GM15510 (cell line): ENCODE data around the gene MICU1.
A peak's percentile ranks its signal among the peaks of the same experiment; 100 is the strongest.

Experiments used
- POLR2A ChIP-seq: IDR thresholded peaks from 3 replicates; pipeline ENCODE4 v1.6.1; 2011; ENCODE audit warnings: borderline replicate concordance; ENCODE audit not compliant: insufficient read length; ENCODE audit errors: extremely low read depth

MICU1 gene

DNA sequence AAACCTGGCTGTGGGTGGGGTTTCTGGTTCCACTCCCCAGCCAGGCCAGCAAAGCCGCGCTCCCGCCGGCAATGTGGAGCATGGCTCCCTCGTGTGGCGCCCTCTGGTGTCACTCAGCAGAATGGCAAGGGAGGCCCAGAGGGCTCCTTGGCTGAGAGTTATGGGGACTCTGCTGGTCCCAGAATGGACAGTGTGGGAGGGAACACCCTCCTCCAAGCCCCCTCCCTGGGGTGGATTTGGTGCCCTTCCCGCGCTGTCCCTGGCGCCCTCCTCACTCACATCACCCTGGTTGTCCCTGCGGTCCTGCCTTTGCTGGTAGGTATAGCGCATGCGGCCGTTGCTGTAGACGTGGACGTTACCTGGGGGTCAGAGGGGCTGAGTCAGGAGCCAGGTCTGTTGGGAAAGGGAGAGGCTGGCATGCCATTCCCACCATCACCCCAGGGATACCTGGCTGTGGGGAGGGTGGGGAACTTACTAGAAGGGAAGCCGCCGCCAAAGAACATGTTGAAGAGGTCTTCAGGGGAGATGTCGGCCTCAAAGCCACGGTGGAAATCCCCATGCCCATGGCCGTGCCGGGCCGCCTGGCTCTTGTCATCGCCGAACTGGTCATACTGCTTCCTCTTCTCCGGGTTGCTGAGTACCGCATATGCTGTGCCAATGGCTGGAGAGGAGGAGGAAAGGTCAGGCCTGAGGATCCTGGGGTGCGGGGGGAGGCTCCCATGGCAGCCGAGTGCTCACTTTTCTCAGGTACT, 285.2 kb downstream of the MICU1 start:
- no peak for TF ChIP-seq POLR2A

DNA sequence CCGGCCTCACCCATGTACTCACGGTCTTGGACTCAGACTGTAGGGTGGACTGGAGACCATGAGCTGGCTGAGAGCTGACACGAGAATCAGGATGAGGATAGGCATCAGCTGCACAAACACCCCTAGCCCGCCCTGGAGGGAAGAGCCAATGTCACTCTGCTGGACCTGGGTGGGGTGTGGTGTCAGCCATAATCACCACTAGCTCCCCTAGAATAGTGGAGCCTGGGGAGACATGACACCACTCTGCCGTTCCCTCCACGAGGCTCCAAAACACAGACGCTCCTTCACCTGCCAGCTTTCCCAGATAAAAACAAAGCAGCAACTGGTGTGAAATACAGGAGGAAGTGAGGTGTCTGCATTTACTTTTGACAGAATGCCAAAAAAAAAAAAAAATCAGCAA, 287.7 kb downstream of the MICU1 start:
- no peak for TF ChIP-seq POLR2A

DNA sequence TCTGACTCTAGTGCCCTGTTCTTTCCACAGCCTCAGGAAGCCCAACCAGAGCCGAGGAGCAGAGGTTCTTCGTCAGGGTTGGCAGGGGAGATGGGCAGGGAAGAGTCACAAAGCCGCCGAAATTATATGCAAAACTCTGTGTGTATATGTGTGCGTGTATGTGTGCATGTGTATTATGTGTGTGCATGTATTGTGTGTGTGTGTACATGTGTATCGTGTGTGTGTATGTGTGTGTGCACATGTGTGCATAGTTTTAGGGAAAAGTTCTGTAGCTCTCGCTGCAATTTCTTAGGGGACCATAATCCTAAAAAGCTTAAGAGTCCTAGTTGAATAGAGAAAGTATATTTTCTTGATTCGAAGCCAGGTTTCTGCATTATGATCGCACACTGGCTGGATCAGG, 288.2 kb downstream of the MICU1 start:
- no peak for TF ChIP-seq POLR2A

DNA sequence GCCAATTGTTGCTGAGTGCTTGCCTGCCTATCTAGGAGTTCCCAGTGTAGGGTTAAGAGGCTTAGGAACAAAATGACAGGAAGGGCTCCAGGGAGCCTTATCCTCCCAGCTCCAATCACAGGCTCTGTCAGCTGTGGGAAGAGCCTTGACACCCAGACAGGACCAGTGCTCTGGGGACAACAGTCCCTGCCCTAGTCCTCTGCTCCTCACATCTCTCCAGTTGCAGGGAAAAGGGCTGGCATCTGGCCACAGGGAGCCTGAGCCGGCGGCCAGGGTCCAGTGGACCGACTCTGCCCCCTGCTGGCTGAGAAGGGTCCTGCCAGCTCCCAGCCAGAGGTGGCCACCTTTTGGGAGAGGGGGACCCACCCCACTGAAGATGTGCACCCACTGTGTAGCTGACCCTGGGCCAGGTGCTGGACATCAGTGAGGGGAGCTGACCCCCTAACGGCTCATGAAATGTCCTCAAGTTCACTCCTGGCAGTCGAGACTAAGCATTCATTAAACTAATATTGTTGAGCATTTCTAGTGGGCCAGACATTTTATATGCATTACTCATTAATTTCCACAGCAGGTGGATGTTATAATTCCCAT, 288.7 kb downstream of the MICU1 start:
- no peak for TF ChIP-seq POLR2A

DNA sequence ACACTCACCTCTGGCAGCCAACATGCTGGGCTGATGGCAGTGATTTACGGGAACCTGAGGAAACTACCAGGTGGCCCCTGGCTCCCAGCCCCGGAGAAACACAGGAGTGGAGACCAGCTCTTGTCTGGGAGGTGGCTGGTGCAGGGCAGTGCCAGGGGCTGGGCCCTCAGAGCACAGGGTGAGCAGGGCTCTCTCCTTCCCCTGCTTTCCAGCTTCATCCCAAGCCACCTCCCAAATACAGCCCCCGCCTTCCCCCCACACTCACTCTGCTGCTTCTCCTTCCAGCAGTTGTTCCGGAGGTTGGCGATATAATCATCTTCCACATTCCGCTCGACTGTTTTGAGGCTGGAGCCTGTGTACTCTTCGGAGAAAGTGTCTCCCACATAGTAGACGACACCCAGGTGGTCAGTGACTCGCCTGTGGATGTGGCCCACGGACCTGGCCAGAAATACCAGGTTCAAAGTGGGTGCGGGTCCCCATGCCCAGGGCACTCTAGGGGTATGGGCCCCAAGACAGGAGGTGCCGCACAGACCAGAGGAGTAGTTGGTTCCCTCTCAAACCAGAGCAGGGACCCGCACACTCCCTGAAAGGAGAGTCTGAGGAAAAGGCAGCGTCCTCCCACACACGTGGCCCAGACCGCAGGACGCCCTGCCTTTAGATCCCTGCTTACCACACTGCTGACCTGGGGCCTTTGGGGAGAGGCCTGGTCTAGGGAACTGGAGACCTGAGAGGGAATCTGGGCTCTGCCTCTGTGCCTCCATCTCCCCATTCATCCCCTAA, 289.4 kb downstream of the MICU1 start:
- no peak for TF ChIP-seq POLR2A

DNA sequence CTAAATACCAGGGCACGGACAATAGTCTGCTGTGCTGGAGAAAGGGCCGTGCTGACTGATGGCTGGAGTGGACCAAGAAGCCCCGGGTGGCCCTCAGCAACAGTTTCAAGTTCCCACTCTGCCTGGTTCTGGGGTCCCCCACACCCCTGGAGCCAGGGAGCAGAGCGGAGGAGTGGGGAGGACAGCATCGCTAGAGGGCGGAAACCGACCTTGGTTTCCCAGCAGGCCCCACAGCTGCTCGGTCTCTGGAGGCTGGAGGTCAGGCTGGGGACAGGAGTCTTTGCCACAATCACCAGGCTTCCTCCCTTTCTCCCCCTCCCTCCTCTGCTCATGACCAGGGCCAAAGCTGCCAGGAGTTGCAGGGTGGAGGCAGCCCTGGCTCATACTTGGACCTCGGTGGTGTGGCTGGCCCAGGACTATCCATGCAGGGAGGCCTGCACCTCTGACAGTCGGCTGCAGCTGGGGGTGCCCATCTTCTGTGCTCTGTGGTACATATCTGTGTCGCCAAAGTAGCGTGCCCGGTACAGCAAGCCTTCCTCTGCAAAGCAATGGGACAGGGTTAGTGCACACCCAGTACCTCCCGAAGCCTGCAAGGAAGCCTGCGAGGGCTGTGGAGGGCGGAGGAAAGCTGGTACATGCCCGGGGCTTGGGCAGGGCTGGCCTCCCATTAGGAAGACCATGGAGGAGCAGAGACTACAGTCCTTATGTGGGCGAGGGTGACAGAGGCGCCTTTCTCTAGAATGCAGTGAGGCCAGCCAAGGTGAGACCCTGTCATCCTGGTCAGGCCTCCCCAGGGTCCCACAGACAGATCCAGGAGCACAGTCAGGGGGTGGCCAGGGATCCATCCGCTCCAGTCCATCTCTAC, 290.3 kb downstream of the MICU1 start:
- no peak for TF ChIP-seq POLR2A

DNA sequence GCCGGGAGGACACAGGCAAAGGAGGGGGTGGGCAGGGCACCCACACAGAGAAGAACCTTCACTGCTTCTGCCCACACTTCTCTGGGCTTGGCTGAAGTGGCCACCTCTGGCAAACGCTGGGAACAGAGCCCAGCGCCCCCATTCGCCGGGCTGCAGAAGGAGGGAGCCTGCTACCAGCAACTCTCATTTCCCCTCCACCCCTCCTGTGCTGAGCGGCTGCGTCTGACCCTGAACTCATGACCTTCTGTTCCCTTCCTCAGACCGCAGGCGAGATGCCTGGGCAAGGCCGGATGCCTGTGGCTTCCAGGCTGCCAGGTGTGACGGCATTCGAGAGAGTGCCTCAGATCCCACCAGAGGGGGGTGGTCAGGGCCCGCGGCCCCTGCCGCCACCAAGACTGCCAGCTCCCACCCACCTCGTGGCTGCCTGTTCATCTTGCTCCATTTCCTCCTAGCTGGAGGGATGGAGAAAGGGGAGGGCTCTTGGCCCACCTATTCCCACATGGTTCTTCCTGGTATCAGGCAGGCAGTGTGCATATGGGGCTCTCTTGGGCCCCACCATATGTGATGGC, 291.0 kb downstream of the MICU1 start:
- TF ChIP-seq POLR2A: peak; percentile 36

DNA sequence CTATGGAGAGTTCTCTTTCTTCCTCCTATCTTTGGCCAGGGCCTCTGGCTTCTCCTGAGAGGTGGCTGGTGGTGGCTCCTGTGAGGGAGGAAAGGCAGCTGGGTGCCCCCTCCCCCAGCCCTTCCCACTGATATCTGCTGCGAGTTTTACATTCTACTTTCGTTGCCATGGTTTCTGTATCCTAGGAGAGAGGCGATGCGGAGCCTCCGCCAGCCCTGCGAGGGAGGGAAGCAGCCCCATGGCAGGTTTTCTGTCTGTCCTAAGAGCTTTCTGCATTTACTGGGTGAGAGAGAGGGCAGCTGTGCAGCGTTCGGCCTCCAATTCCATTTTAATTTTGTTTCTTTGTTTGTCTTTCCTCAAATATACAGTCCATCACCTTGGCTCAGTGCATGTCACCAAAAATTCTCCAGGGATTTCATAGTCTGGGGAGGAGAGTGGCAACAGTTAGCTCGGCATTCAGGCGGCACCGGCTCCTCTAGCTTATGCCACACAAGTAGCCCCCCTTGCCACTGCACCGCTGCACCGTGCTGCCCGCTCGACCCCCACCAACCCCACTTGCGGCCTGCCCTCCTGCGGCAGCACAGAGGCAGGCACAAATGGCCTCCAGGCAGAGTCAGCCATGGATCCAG, 291.6 kb downstream of the MICU1 start:
- no peak for TF ChIP-seq POLR2A

DNA sequence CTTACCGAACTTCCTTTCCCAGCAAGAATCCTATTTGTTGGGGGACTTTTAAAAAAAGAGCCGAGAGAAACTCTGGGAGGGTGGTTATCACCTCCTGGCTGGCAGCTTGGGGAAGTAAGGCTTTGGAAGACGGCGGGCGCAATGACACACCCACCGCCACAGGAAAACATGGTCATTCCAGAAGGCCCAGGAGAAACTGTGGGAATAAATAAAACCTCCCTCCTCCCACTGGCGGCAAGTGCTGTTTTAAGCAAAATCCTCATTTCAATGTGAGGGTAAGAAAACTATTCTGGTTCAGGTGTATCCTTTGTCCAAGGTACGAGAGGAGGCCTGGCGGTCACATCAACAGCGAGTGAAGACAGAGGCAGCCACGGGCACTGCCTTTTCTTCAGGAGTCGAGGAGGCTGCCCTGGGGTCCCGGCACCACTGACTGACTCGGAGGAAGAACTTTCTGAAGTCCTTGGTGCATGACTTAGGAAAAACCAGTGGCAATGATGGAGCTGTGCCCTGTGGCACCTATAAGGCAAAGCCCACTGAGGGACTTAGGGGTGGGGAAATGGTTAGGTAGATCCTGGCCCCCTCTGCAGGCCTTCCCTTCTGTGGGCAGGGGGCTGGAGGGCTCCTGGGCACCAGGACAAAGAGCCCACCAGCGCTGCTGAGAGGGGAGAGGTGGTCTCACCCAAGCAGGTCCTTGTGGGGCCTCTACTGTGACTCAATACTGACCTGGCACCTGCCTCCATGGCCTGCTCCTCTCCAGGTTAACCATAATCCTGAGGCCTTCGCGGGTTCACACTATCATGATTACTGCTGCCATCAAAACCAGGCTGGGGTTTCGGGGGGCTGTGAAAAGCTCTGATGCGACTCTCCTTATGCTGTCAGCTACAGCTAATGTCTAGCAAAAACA, 292.5 kb downstream of the MICU1 start:
- TF ChIP-seq POLR2A: no peak

DNA sequence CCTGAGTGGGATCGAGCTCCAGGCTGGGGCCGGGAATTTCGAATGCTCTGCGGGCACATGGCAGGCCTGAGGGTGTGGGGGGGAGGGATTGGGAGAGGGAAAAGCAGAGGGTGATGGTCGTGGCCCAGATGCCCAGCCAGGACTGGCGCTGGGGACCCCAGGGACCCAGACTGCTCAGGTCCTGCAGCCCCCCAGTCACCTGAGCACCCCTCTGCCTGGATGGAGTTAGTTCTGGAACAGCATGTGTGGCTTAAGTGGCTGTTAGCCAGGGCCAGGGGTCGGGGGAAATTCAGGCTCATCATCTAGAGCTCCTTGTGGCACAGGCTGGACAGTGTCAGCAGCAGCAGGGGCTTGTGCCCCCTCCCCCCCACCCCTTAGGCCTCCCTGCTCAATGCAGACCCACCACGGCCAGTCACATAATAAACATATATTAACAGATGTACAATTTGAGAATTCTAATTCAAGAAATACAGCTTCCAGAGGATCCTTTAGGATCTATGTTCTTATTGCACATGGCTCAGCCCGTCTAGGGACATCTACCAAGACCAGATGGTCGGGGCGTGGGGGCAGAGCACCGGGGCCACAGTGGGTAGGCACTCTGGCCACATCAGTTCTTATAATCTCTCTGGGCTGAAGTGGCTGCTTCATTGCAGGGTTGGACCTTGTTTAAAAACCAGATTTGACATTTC, 293.3 kb downstream of the MICU1 start:
- no peak for TF ChIP-seq POLR2A

DNA sequence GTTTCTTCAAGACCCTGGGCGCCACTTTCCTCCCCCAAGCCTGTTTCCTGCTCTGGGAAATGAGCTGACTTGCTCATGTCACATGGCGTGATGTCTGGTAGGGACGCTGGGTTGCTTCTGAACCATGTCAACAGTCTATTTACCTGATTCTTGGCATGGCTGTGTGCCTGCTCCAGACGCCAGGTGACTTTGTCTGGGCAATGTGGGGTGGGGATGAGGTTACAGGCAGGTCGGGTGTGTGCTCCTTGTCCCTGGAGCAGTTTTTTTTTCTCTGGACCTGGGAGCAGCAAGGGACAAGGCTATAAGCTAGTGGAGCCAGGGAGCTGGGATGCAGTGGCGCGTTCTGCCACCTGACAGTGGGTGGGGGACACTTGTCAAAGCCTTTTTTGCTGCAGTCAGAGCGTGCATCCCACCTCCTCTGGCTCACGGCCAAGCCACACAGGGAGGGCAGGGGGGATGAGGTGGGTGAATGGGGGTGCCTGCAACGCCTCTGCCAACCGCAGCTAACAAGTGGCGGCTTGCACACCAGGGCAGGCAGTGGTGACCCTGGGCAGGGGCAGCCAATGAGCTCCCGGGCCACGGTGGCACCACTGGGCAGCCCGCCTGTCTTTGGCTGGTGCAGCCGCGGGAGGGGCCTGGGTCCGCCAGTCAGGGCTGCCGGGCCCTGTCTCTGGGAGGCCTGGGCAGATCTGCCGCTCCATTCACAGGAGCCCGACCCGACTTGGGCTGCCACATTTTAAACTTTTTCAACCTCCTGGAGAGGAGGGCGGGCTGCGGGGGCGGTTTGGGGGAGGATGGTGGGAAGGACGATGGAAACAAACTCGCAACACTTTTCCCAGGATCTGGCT, 294.1 kb downstream of the MICU1 start:
- TF ChIP-seq POLR2A: peak; percentile 35

DNA sequence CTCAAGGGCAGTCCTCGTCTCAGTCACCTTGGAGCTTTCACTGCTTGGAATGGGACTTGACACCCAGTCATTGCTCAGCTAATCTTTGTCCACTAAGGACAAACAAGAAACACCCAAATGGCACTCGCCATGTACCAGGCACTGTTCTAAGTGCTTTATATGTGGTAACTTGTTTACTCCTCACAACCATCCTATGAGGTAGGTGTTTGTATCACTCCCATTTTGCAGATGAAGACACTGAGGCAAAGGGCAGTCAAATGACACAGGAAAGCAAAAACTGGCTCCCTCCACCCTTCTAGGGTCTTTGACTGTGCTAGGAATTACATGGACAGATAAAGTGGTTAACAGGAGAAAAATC, 295.8 kb downstream of the MICU1 start:
- no peak for TF ChIP-seq POLR2A

DNA sequence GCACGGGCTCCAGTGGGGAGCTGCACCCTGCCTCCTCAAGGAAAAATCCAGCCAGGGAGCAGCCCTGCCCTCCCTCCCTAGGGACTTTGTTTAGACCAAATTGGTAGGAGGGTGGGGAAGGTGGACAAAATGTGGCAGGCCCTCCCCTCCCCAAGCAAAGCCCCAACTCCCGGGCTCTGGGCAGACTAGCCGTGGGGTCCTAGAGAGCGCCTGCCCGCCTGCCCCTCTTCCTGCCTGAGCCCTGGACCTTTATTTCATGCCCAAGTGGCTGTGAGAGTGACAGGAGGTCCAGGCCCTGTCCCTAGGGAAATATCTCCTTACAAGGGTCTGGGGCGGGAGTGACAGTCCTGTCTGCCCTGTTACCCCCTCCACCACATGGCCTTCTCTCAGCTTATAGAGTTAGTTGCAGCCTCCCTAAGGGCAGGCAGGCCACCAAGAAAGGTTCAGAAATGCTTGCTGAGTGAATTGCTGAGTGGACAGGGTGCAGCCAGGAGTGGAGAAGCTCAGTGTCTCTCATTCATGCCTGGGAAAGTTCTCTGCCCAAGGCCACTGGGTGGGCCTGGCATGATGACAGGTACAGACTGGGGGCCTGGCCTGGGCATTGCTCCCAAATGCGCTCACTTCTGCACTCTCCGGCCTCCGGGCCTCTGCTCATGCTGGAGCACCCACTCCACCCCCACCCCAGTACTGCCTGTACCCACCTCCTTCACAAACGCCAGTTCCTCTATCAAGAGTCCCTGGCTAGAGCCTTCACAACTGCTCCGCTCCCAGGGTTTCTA, 296.4 kb downstream of the MICU1 start:
- TF ChIP-seq POLR2A: no peak
